Subcutaneous adipose tissue (tissue), 4 donors: ENCODE data around the gene SLC6A8. TPM values are rescaled to one million over a fixed set of nuclear protein-coding genes. Genes with fewer than 3 reads are reported as not detected.

ENCODE experiments used
- CTCF ChIP-seq: fragments of 450-650 bp; IDR thresholded peaks from one replicate; pipeline ENCODE4 v1.5.1; 2016; ENCODE audit warnings: low read depth, mild to moderate bottlenecking, control low read depth, antibody characterized with exemption, moderate library complexity
- total RNA-seq, 4 donors: library from RNA; depleted of rRNA; stranded (reverse); fragments of >200 nt; gene quantifications; one replicate each; pipeline ENCODE4 v1.1.0, GENCODE V29; 2016

SLC6A8 gene
- total RNA-seq, 4 donors from 2014 or later: 20.2 to 98.0 (median 30.6) TPM

GRCh38 chrX:153706799-153707198 is 19.1 kb downstream of the SLC6A8 start:
- no peak for TF ChIP-seq CTCF

GRCh38 chrX:153707406-153707805 is 19.7 kb downstream of the SLC6A8 start:
- no peak for TF ChIP-seq CTCF

GRCh38 chrX:153708415-153708814 is 20.7 kb downstream of the SLC6A8 start:
- no peak for TF ChIP-seq CTCF

GRCh38 chrX:153709726-153710674 is 22.3 kb downstream of the SLC6A8 start:
- no peak for TF ChIP-seq CTCF

GRCh38 chrX:153714256-153714655 is 26.5 kb downstream of the SLC6A8 start:
- TF ChIP-seq CTCF: no peak

- no peak for TF ChIP-seq CTCF
Measured at GRCh38 chrX:153717445-153717844, 29.7 kb downstream of the SLC6A8 start.

GRCh38 chrX:153719238-153719637 is 31.5 kb downstream of the SLC6A8 start:
- TF ChIP-seq CTCF: no peak
